Muscle of back (tissue), 11 donors: ENCODE data around the gene ADCY10. TPM values are rescaled to one million over a fixed set of nuclear protein-coding genes. Genes with fewer than 3 reads are reported as not detected.
"Not testable (repeated sequence)": the region's sequence is repeated elsewhere in the genome, so short reads cannot be mapped to it uniquely, and the experiment has no call there.

Experiments used
- DNase-seq, 3 donors: peaks; one replicate each; pipeline versions ENCODE4 v3.0.0 to v3.0.0-alpha.2; 2013
- polyA plus RNA-seq, 10 donors: library from polyadenylated mRNA; unstranded; fragments of 120-200 nt; gene quantifications; one replicate each; pipeline ENCODE4 v1.2.1, GENCODE V29; 2013; ENCODE audit not compliant: insufficient read length in 10 of 10

ADCY10 gene
- polyA plus RNA-seq, 10 donors: 0.04 to 0.37 (median 0.13) TPM; not detected in 2

GRCh38 chr1:167819849-167820683 lies 93.9 kb downstream of the ADCY10 start:
- DNase-seq: peak; percentile 62 to 90 (median 77)

DNA sequence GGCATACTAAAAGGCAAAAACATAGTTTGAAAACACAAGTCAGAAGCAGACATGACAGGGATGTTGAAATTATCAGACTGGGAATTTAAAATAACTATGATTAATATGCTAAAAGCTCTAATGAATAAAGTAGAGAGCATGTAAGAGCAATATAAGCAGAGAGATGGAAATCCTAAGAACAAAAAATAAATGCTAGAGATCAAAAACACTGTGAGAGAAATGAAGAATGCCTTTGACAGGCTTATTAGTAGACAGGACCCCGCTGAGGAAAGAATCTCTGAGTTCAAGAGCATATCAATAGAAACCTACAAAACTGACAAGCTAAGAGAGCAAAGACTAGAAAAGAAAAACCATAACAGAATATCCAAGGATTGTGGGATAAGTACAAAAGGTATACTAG lies 98.3 kb downstream of the ADCY10 start:
- no peak for DNase-seq

- DNase-seq: no peak
Measured at GRCh38 chr1:167812972-167813371, 101.0 kb downstream of the ADCY10 start.

GRCh38 chr1:167808690-167809089 lies 105.2 kb downstream of the ADCY10 start:
- no peak for DNase-seq

GRCh38 chr1:167808104-167808503 lies 105.8 kb downstream of the ADCY10 start:
- no peak for DNase-seq

GRCh38 chr1:167806676-167807075 lies 107.3 kb downstream of the ADCY10 start:
- not testable (repeated sequence) for DNase-seq

DNA sequence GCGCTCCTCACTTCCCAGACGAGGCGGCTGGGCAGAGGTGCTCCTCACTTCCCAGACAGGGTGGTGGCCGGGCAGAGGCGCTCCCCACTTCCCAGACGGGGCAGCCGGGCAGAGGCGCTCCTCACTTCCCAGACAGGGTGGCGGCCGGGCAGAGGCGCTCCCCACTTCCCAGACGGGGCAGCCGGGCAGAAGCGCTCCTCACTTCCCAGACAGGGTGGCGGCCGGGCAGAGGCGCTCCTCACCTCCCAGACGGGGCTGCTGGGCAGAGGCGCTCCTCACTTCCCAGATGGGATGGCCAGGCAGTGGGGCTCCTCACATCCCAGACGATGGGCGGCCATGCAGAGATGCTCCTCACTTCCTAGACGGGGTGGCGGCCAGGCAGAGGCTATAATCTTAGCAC lies 107.7 kb downstream of the ADCY10 start:
- not testable (repeated sequence) for DNase-seq

GRCh38 chr1:167805041-167805556 lies 108.8 kb downstream of the ADCY10 start:
- DNase-seq: no peak

- peak; percentile 89 to 93 (median 91) for DNase-seq
Measured at GRCh38 chr1:167803358-167804207, 110.4 kb downstream of the ADCY10 start.

- no peak for DNase-seq
Measured at GRCh38 chr1:167802235-167802634, 111.7 kb downstream of the ADCY10 start.

GRCh38 chr1:167800251-167800650 lies 113.7 kb downstream of the ADCY10 start:
- DNase-seq: no peak

- no peak for DNase-seq
Measured at GRCh38 chr1:167799747-167800146, 114.2 kb downstream of the ADCY10 start.

DNA sequence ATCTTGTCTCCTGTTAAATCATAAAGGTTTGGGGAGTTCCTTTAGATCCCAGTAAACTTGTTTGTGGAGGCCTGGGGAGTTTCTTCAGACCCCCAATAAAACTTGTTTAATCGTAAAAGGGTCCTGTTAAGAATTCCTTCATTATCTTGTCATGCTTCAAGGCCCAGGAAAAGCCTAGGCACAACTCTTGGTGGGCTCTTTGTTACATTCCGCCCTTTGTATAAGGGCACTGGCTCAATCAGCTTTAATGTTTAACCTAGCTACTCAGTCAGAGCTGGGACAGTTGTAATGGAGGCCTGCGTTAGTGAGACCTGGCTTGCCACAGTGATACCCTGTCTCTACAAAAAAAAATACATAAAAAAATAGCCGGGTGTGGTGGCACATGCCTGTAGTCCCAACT lies 115.0 kb downstream of the ADCY10 start:
- DNase-seq: no peak

GRCh38 chr1:167797015-167797414 lies 116.9 kb downstream of the ADCY10 start:
- peak; percentile 80 to 95 (median 92) for DNase-seq

DNA sequence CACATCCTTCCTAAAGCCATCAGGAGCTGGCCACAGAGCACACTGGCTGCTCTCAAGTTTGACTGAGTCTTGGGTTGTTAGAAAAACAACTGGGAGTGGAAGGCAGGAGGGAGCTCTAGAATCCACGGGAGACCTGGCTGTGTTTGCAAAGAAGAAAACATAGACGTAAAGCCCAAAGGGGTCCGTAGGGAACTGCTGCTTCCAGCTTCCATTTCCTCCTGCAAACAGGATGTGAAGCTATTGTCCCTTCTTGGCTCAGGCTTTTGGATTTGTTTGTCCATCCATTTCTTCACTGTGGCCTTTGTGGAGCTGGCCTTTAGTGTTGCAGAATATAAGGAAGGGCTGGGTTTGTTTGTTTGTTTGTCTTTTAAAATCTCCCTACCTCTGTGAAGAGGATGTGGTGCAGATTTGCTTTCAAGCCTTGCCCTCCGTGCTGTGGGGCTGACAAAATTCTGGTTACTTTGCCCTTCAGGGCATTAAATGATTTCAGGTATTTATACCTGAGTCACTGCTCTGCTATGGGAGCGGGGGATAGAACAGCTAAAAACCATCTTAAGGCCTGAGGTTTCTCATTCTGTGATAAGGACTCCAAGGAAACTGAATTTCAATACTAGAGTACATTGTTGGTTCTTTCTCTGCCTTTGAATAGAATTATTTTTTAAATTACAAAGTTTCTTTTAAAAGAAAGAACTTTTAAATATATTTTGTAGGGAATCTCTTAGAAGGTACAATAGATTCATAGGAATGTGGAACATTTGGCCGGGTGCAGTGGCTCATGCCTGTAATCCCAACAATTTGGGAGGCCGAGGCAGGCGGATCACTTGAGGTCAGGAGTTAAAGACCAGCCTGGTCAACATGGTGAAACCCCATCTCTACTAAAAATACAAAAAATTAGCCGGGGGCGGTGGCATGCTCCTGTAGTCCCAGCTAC lies 117.9 kb downstream of the ADCY10 start:
- DNase-seq: peak; percentile 32 to 87 (median 66)

- no peak for DNase-seq
Measured at GRCh38 chr1:167794043-167794442, 119.9 kb downstream of the ADCY10 start.

GRCh38 chr1:167792188-167792565 lies 121.8 kb downstream of the ADCY10 start:
- no peak for DNase-seq

- peak; percentile 29 to 94 (median 52) for DNase-seq
Measured at GRCh38 chr1:167791281-167792187, 122.4 kb downstream of the ADCY10 start.

DNA sequence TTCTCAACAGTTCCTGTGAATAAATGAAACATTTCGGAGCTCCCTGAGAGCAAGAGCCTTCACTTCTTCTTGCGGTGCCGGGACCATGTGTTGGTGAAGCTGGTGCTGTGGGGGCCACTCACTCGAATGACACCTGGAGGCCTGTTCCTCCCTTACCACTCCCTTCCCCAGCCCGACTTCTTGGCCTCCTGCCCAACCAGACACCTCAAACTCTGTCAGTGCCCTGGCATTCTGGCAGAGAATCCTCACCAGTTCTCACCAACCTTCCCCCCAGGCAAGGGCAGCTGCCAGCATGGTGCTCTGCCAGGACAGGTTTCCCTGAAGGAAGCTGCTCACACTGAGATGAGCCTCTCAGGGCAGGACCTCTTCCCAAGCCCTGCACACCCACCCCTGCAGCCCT lies 123.8 kb downstream of the ADCY10 start:
- no peak for DNase-seq

DNA sequence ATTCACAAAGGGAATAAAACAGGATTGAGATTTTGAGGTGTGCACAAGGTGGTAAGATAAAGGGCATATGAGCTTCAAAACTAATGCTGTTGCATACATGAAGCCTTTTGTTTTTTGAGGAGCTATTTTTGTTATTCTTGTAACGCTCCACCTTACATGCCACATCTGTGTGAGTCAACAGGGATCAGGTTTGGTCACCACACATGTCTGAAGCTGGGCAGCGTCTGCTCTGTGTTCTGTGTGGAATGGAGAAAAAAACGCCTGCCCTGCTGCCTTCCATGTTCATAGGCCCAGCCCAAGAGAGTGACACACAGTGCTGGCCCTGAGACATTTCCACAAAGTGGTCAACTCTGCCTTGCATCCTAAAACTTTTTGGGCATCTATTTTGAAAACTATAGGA lies 124.4 kb downstream of the ADCY10 start:
- DNase-seq: no peak
